Stomach (tissue), 4 donors: Measurements from ENCODE around the gene FNTB.

Experiments used
- POLR2A ChIP-seq, 4 donors: fragments of 450-650 bp; IDR thresholded peaks; one replicate each; pipeline ENCODE4 v1.6.1; 2016; ENCODE audit warnings: antibody characterized with exemption in 4 of 4, control low read depth in 2 of 4, mild to moderate bottlenecking in 1 of 4, moderate library complexity in 1 of 4
- TF ChIP-seq, protein P1 (sequence below), 7 experiments: fragments of 450-650 bp in 4 of 7; fragments of 200-600 bp in 3 of 7; sonication (generic) in 3 of 7; IDR thresholded peaks; one replicate each; pipeline ENCODE4 v1.5.1; 2016 to 2019; ENCODE audit warnings: antibody characterized with exemption in 7 of 7, control low read depth in 2 of 7, mild to moderate bottlenecking in 1 of 7

DNA sequence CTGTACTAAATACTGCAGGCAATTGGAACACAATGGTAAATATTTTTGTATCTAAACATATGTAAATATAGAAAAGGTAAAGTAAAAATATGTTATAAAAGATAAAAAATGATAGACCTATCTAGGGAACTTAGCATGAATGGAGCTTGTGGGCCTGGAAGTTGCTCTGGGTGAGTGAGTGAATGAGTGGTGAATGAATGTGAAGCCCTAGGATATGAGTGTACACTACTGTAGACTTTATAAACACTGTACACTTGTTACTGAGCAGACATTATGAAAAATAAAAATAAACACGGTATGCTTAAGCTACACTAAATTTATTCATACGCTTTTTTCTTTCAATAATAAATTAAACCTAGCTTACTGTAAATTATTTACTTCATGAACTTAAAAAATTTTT, 7.8 kb downstream of the FNTB start:
- TF ChIP-seq, protein P1, sequence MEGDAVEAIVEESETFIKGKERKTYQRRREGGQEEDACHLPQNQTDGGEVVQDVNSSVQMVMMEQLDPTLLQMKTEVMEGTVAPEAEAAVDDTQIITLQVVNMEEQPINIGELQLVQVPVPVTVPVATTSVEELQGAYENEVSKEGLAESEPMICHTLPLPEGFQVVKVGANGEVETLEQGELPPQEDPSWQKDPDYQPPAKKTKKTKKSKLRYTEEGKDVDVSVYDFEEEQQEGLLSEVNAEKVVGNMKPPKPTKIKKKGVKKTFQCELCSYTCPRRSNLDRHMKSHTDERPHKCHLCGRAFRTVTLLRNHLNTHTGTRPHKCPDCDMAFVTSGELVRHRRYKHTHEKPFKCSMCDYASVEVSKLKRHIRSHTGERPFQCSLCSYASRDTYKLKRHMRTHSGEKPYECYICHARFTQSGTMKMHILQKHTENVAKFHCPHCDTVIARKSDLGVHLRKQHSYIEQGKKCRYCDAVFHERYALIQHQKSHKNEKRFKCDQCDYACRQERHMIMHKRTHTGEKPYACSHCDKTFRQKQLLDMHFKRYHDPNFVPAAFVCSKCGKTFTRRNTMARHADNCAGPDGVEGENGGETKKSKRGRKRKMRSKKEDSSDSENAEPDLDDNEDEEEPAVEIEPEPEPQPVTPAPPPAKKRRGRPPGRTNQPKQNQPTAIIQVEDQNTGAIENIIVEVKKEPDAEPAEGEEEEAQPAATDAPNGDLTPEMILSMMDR (IDR thresholded peaks at IDR 0.05), result no peak
- TF ChIP-seq POLR2A (IDR thresholded peaks at IDR 0.05), result no peak
